Transverse colon (tissue), 3 donors: ENCODE measurements around the gene C1QTNF9.

ENCODE experiments used
- CTCF ChIP-seq, 5 experiments: fragments of 200-600 bp in 3 of 5; fragments of 450-650 bp in 2 of 5; sonication (generic) in 3 of 5; IDR thresholded peaks; 1 replicate in 2 of 5; 2 replicates in 3 of 5; pipeline ENCODE4 v1.5.1; 2016 to 2017; ENCODE audit warnings: antibody characterized with exemption in 5 of 5, inconsistent platforms in 3 of 5, mild to moderate bottlenecking in 2 of 5, moderate library complexity in 1 of 5
- POLR2A ChIP-seq: fragments of 450-650 bp; IDR thresholded peaks from one replicate; pipeline ENCODE4 v1.6.1; 2016; ENCODE audit warnings: antibody characterized with exemption, mild to moderate bottlenecking, moderate library complexity

- TF ChIP-seq CTCF (IDR thresholded peaks at IDR 0.05) (no peak), POLR2A (no peak)
Measured at GRCh38 chr13:24361852-24362366, 52.5 kb downstream of the C1QTNF9 start.
